Suprapubic skin (tissue), 4 donors: ENCODE data around the gene KLC3. TPM values are rescaled to one million over a fixed set of nuclear protein-coding genes. Genes with fewer than 3 reads are reported as not detected.

Experiments used
- DNase-seq, 2 donors: peaks; one replicate each; pipeline ENCODE4 v3.0.0-alpha.2; 2019; ENCODE audit warnings: low spot score in 2 of 2
- H3K27ac ChIP-seq: fragments of 200-600 bp; sonication (generic); one replicate; pipeline ENCODE4 v1.5.1; 2019
- H3K27me3 ChIP-seq: fragments of 200-600 bp; sonication (generic); one replicate; pipeline ENCODE4 v1.5.1; 2019
- H3K36me3 ChIP-seq: fragments of 200-600 bp; sonication (generic); one replicate; pipeline ENCODE4 v1.5.1; 2019
- H3K4me1 ChIP-seq: fragments of 200-600 bp; sonication (generic); one replicate; pipeline ENCODE4 v1.5.1; 2019
- H3K4me3 ChIP-seq: fragments of 200-600 bp; sonication (generic); one replicate; pipeline ENCODE4 v1.5.1; 2019; ENCODE audit warnings: mild to moderate bottlenecking
- H3K9me3 ChIP-seq: fragments of 200-600 bp; sonication (generic); one replicate; pipeline ENCODE4 v1.5.1; 2019
- EP300 ChIP-seq: sonication (generic); formaldehyde crosslinking; IDR thresholded peaks from one replicate; pipeline ENCODE4 v1.6.1; 2017; ENCODE audit warnings: antibody characterized with exemption
- POLR2A ChIP-seq, 2 donors: fragments of 450-650 bp; IDR thresholded peaks; one replicate each; pipeline ENCODE4 v1.6.1; 2017; ENCODE audit warnings: antibody characterized with exemption in 2 of 2, mild to moderate bottlenecking in 2 of 2, moderate library complexity in 2 of 2
- POLR2AphosphoS5 ChIP-seq, 3 donors: sonication (generic); formaldehyde crosslinking; IDR thresholded peaks; one replicate each; pipeline ENCODE4 v1.6.1; 2017; ENCODE audit warnings: antibody characterized with exemption in 3 of 3
- WGBS: methylation state at CpG from one replicate; pipeline ENCODE4 v1.1.5; 2018; 5-methylcytosine and 5-hydroxymethylcytosine counted together
- total RNA-seq, 4 donors: library from RNA; depleted of rRNA; stranded (reverse); fragments of >200 nt; gene quantifications; one replicate each; pipeline ENCODE4 v1.1.0, GENCODE V29; 2016
- TF ChIP-seq, protein P1 (sequence below), 2 donors: fragments of 200-600 bp in 1 of 2; fragments of 450-650 bp in 1 of 2; sonication (generic) in 1 of 2; IDR thresholded peaks; one replicate each; pipeline ENCODE4 v1.5.1; 2016 to 2019; ENCODE audit warnings: antibody characterized with exemption in 2 of 2, mild to moderate bottlenecking in 1 of 2, moderate library complexity in 1 of 2

Gene KLC3
- total RNA-seq, 4 donors from 2014 or later = 73.4 to 132 (median 109) TPM

DNA sequence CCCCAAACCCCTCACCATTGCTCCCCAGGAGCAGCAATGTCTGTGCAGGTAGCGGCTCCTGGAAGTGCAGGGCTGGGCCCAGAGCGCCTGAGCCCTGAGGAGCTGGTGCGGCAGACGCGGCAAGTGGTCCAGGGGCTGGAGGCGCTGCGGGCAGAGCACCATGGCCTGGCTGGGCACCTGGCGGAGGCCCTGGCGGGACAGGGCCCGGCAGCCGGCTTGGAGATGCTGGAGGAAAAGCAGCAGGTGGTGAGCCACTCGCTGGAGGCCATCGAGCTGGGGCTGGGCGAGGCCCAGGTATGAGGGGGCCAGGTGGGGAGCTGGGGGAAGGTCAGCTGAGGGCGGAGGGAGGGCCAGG is 4.9 kb downstream of the KLC3 start:
- peaks cover 24% of the 10 kb centered on the region for H3K4me1 ChIP-seq
- no peaks in the 10 kb centered on the region for H3K9me3 ChIP-seq
- no peak for DNase-seq
- peaks cover 30% of the 10 kb centered on the region for H3K36me3 ChIP-seq
- WGBS = 65% methylated on average over 14 of the region's 15 CpGs
- TF ChIP-seq POLR2AphosphoS5 (IDR thresholded peaks at IDR 0.05) (no peak), POLR2A (IDR thresholded peaks at IDR 0.05) (no peak), EP300 (no peak)
- H3K27ac ChIP-seq = peak overlapping the region; percentile 67
- H3K4me3 ChIP-seq = no peak overlapping the region
- H3K27me3 ChIP-seq = peaks cover 31% of the 10 kb centered on the region

DNA sequence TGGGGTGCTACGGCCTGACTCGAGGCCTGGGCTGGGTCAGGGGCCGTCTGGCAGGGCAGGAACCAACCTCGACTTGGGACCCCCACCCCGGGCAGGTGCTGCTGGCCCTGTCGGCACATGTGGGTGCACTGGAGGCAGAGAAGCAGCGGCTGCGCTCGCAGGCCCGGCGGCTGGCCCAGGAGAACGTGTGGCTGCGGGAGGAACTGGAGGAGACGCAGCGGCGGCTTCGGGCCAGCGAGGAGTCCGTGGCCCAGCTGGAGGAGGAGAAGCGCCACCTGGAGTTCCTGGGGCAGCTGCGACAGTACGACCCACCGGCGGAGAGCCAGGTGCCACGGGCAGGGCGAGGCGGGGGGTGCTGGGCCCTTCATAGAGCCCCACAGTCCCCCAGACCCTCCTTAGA is 5.9 kb downstream of the KLC3 start:
- no peak for TF ChIP-seq EP300
- TF ChIP-seq POLR2AphosphoS5 (IDR thresholded peaks at IDR 0.05) = no peak
- TF ChIP-seq POLR2A (IDR thresholded peaks at IDR 0.05) = no peak
- TF ChIP-seq, protein P1, sequence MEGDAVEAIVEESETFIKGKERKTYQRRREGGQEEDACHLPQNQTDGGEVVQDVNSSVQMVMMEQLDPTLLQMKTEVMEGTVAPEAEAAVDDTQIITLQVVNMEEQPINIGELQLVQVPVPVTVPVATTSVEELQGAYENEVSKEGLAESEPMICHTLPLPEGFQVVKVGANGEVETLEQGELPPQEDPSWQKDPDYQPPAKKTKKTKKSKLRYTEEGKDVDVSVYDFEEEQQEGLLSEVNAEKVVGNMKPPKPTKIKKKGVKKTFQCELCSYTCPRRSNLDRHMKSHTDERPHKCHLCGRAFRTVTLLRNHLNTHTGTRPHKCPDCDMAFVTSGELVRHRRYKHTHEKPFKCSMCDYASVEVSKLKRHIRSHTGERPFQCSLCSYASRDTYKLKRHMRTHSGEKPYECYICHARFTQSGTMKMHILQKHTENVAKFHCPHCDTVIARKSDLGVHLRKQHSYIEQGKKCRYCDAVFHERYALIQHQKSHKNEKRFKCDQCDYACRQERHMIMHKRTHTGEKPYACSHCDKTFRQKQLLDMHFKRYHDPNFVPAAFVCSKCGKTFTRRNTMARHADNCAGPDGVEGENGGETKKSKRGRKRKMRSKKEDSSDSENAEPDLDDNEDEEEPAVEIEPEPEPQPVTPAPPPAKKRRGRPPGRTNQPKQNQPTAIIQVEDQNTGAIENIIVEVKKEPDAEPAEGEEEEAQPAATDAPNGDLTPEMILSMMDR (IDR thresholded peaks at IDR 0.05) = no peak
- WGBS = 82% methylated on average over 13 of the region's 27 CpGs
- H3K9me3 ChIP-seq = no peaks in the 10 kb centered on the region
- H3K4me3 ChIP-seq = no peak overlapping the region
- no peak for DNase-seq
- peaks cover 40% of the 10 kb centered on the region for H3K36me3 ChIP-seq
- H3K27me3 ChIP-seq = peaks cover 25% of the 10 kb centered on the region
- no peak overlapping the region for H3K27ac ChIP-seq
- peaks cover 20% of the 10 kb centered on the region for H3K4me1 ChIP-seq

DNA sequence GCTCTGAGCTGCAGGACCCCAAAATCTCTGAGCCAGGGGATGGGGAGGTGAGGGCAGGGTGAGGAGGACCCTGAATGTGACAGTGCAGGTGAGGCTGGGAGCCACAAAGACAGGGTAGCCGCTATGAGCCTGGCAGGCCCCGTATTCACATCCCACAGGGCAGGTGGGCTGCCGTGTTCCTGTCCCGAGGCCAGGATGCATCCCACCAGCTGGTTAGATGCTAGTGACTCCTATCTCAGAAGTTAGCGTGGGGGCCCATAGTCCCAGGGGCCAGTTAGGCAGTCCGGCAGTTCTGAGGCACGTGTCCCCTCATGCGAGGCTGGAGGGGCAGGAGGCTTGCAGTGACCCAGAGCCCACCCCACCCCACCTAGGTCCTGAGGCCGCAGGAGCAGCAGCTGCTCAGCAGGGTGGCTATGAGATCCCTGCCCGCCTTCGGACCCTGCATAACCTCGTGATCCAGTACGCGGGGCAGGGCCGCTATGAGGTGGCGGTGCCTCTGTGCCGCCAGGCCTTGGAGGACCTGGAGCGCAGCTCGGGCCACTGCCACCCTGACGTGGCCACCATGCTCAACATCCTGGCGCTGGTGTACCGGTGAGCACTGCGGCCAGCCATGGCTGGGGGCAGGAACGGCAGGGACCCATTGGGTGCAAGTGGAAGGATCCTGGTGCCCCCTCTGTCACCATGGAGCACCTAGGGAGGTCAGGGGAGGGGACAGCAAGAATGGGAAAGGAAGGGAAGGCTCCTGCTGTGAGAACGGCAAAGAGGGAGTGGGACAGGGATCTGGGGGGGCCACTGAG is 7.2 kb downstream of the KLC3 start:
- Histone ChIP-seq H3K9me3 (no peaks in the 10 kb centered on the region), H3K4me3 (no peak overlapping the region), H3K27ac (no peak overlapping the region), H3K36me3 (peaks cover 53% of the 10 kb centered on the region), H3K4me1 (peaks cover 13% of the 10 kb centered on the region), H3K27me3 (peaks cover 25% of the 10 kb centered on the region)
- TF ChIP-seq POLR2AphosphoS5 (IDR thresholded peaks at IDR 0.05) (no peak), POLR2A (IDR thresholded peaks at IDR 0.05) (no peak), EP300 (no peak)
- TF ChIP-seq, protein P1 (IDR thresholded peaks at IDR 0.05) = no peak
- DNase-seq = no peak
- 67% methylated on average over 2 of the region's 25 CpGs for WGBS

DNA sequence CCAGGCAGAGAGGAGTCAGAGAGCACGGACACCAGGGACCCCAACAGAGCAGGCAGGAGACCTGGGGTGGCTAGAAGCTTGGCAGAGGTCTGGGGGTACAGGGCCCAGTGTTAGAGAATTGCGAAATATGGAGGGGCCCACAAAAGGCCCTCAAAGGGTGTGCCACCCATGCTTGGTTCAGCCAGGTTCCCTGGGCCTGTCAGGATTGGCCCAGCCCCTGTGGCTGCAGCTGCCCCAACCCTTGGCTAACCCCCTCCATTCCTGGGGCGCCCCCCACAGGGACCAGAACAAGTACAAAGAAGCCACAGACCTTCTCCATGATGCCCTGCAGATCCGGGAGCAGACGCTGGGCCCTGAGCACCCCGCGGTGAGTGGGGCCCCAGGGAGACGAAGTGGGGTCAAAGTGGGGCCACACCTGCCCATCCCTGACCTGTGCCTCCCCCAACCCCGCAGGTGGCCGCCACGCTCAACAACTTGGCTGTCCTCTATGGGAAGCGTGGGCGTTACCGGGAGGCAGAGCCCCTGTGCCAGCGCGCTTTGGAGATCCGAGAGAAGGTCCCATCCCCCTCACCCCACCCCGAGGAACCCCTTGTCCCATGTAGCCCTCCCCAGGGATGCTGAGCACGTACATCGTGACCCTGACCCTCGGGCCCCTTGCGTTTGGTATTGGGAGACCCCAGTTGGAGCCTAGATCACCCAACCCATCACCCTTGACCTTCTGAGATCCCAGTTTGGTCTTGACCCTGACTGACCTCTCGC is 8.0 kb downstream of the KLC3 start:
- 88% methylated on average over 16 of the region's 23 CpGs for WGBS
- Histone ChIP-seq H3K27ac (no peak overlapping the region), H3K4me1 (peaks cover 13% of the 10 kb centered on the region), H3K9me3 (no peaks in the 10 kb centered on the region), H3K36me3 (peaks cover 61% of the 10 kb centered on the region), H3K27me3 (peaks cover 25% of the 10 kb centered on the region), H3K4me3 (no peak overlapping the region)
- TF ChIP-seq POLR2AphosphoS5 (IDR thresholded peaks at IDR 0.05) (no peak), POLR2A (IDR thresholded peaks at IDR 0.05) (no peak), EP300 (no peak)
- TF ChIP-seq, protein P1 (IDR thresholded peaks at IDR 0.05) = no peak
- no peak for DNase-seq

DNA sequence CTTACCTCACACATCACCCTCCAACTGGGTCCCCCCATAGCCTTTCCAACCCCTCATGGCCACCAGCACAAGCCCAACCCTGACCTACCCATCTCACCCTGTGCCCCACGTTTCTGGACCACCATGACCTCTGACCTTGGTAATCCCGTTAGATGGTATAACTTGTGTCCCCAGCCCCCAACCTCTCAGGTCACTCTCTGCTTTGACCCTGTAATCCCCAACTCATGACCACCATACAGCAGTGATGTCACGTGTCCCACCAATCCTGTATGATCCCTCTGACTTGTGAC is 8.5 kb downstream of the KLC3 start:
- 84% methylated on average over 3 of the region's 3 CpGs for WGBS
- TF ChIP-seq POLR2AphosphoS5 (IDR thresholded peaks at IDR 0.05) = no peak
- TF ChIP-seq POLR2A (IDR thresholded peaks at IDR 0.05) = no peak
- no peak for TF ChIP-seq EP300
- TF ChIP-seq, protein P1 (IDR thresholded peaks at IDR 0.05) = no peak
- H3K4me1 ChIP-seq = peaks cover 13% of the 10 kb centered on the region
- H3K27ac ChIP-seq = no peak overlapping the region
- H3K9me3 ChIP-seq = no peaks in the 10 kb centered on the region
- peaks cover 66% of the 10 kb centered on the region for H3K36me3 ChIP-seq
- DNase-seq = no peak
- H3K4me3 ChIP-seq = no peak overlapping the region
- H3K27me3 ChIP-seq = peaks cover 25% of the 10 kb centered on the region
